H9 (cell line): Measurements from ENCODE around the gene RAX2. TPM values are rescaled to one million over a fixed set of nuclear protein-coding genes. Genes with fewer than 3 reads are reported as not detected.

Experiments
- DNase-seq: peaks from one replicate; pipeline ENCODE4 v3.0.0-alpha.2; 2017
- H2AFZ ChIP-seq: one replicate; pipeline ENCODE4 v1.6.1; 2013; ENCODE audit warnings: mild to moderate bottlenecking, low read length, control low read depth, moderate library complexity
- H2AK5ac ChIP-seq: 2 replicates; pipeline ENCODE4 v1.6.1; 2013; ENCODE audit warnings: low read length, control low read depth, mixed read lengths; ENCODE audit not compliant: insufficient read length
- H2BK120ac ChIP-seq: one replicate; pipeline ENCODE4 v1.6.1; 2013; ENCODE audit warnings: low read depth, mild to moderate bottlenecking, low read length, control low read depth, inconsistent platforms; ENCODE audit not compliant: poor library complexity, severe bottlenecking
- H2BK12ac ChIP-seq: 2 replicates; pipeline ENCODE4 v1.6.1; 2013; ENCODE audit warnings: low read length, control low read depth, mixed read lengths, low read depth; ENCODE audit not compliant: insufficient read length
- H2BK15ac ChIP-seq: 2 replicates; pipeline ENCODE4 v1.6.1; 2013; ENCODE audit warnings: low read depth, low read length, control low read depth
- H2BK20ac ChIP-seq: one replicate; pipeline ENCODE4 v1.6.1; 2013; ENCODE audit warnings: low read depth, mild to moderate bottlenecking, low read length, control low read depth, inconsistent platforms; ENCODE audit not compliant: poor library complexity, severe bottlenecking
- H2BK5ac ChIP-seq: 2 replicates; pipeline ENCODE4 v1.6.1; 2013; ENCODE audit warnings: low read length, control low read depth, mixed read lengths; ENCODE audit not compliant: insufficient read length
- H3K14ac ChIP-seq: 2 replicates; pipeline ENCODE4 v1.6.1; 2013; ENCODE audit warnings: low read length, control low read depth; ENCODE audit not compliant: insufficient read depth
- H3K18ac ChIP-seq: 2 replicates; pipeline ENCODE4 v1.6.1; 2013; ENCODE audit warnings: low read depth, mild to moderate bottlenecking, mixed read lengths, low read length, control low read depth; ENCODE audit not compliant: insufficient read length
- H3K23ac ChIP-seq: 2 replicates; pipeline ENCODE4 v1.6.1; 2013; ENCODE audit warnings: low read length, control low read depth, mixed read lengths, low read depth; ENCODE audit not compliant: insufficient read length
- H3K23me2 ChIP-seq: 2 replicates; pipeline ENCODE4 v1.6.1; 2013; ENCODE audit warnings: low read depth, mild to moderate bottlenecking, mixed read lengths, low read length, control low read depth; ENCODE audit not compliant: insufficient read length, poor library complexity, severe bottlenecking
- H3K27ac ChIP-seq: 2 replicates; pipeline ENCODE4 v1.5.1; 2013; ENCODE audit warnings: low read length, control low read depth, mixed read lengths, low read depth; ENCODE audit not compliant: insufficient read length
- H3K27me3 ChIP-seq: 2 replicates; pipeline ENCODE4 v1.6.1; 2013; ENCODE audit warnings: low read length, control low read depth, inconsistent platforms; ENCODE audit not compliant: insufficient read depth
- H3K4ac ChIP-seq: 2 replicates; pipeline ENCODE4 v1.6.1; 2013; ENCODE audit warnings: low read depth, mild to moderate bottlenecking, control low read depth, inconsistent platforms, low read length, moderate library complexity
- H3K4me1 ChIP-seq: 2 replicates; pipeline ENCODE4 v1.6.1; 2013; ENCODE audit warnings: low read length, control low read depth, inconsistent platforms; ENCODE audit not compliant: insufficient read depth
- H3K4me2 ChIP-seq: 2 replicates; pipeline ENCODE4 v1.6.1; 2013; ENCODE audit warnings: low read length, control low read depth, mixed read lengths; ENCODE audit not compliant: insufficient read length, insufficient read depth
- H3K56ac ChIP-seq: 2 replicates; pipeline ENCODE4 v1.6.1; 2013; ENCODE audit warnings: low read depth, mild to moderate bottlenecking, mixed read lengths, low read length, control low read depth; ENCODE audit not compliant: insufficient read length
- H3K79me1 ChIP-seq: 2 replicates; pipeline ENCODE4 v1.6.1; 2013; ENCODE audit warnings: low read depth, mild to moderate bottlenecking, moderate library complexity, low read length, control low read depth, inconsistent platforms; ENCODE audit not compliant: insufficient read depth, poor library complexity, severe bottlenecking
- H3K79me2 ChIP-seq: 2 replicates; pipeline ENCODE4 v1.6.1; 2013; ENCODE audit warnings: low read length, control low read depth, inconsistent platforms; ENCODE audit not compliant: insufficient read depth
- H3K9ac ChIP-seq: 2 replicates; pipeline ENCODE4 v1.6.1; 2013; ENCODE audit warnings: low read length, control low read depth, mixed read lengths; ENCODE audit not compliant: insufficient read length; ENCODE audit errors: extremely low read depth
- H3K9me3 ChIP-seq: one replicate; pipeline ENCODE4 v1.6.1; 2013; ENCODE audit warnings: low read depth, low read length, inconsistent platforms; ENCODE audit not compliant: control insufficient read depth
- H3T11ph ChIP-seq: one replicate; pipeline ENCODE4 v1.6.1; 2013; ENCODE audit warnings: mild to moderate bottlenecking, low read length, control low read depth, inconsistent platforms
- H4K20me1 ChIP-seq: one replicate; pipeline ENCODE4 v1.6.1; 2013; ENCODE audit not compliant: control insufficient read depth, insufficient read length, insufficient read depth
- H4K5ac ChIP-seq: 2 replicates; pipeline ENCODE4 v1.6.1; 2013; ENCODE audit warnings: low read depth, mild to moderate bottlenecking, mixed read lengths, low read length, control low read depth; ENCODE audit not compliant: insufficient read length
- H4K8ac ChIP-seq: replicated peaks from 2 replicates; pipeline ENCODE4 v1.6.1; 2013; ENCODE audit warnings: low read length, control low read depth, mixed read lengths, low read depth; ENCODE audit not compliant: insufficient read length
- H4K91ac ChIP-seq: 2 replicates; pipeline ENCODE4 v1.6.1; 2013; ENCODE audit warnings: low read depth, mild to moderate bottlenecking, moderate library complexity, mixed read lengths, low read length, control low read depth; ENCODE audit not compliant: insufficient read length
- H3K27ac Mint-ChIP-seq, 3 experiments: 2 replicates in 2 of 3; 3 replicates in 1 of 3; pipeline ENCODE4 v1.8.0; 2020 to 2021; ENCODE audit warnings: mixed read lengths in 3 of 3, mild to moderate bottlenecking in 1 of 3, moderate library complexity in 1 of 3
- H3K27me3 Mint-ChIP-seq: 2 replicates; pipeline ENCODE4 v1.8.0; 2021; ENCODE audit warnings: low read depth, mild to moderate bottlenecking, moderate library complexity, mixed read lengths
- H3K36me3 Mint-ChIP-seq, 3 experiments: 2 replicates in 2 of 3; 3 replicates in 1 of 3; pipeline ENCODE4 v1.8.0; 2020 to 2021; ENCODE audit warnings: low read depth in 3 of 3, mixed read lengths in 3 of 3; ENCODE audit not compliant: insufficient read depth in 1 of 3
- H3K4me1 Mint-ChIP-seq, 2 experiments: 2 replicates each; pipeline ENCODE4 v1.8.0; 2020; ENCODE audit warnings: mixed read lengths in 2 of 2
- H3K4me3 Mint-ChIP-seq, 2 experiments: 2 replicates in 1 of 2; 3 replicates in 1 of 2; pipeline ENCODE4 v1.8.0; 2020 to 2021; ENCODE audit warnings: mild to moderate bottlenecking in 2 of 2, mixed read lengths in 2 of 2, moderate library complexity in 1 of 2
- H3K9me3 Mint-ChIP-seq, 2 experiments: 2 replicates in 1 of 2; 3 replicates in 1 of 2; pipeline ENCODE4 v1.8.0; 2020; ENCODE audit warnings: mild to moderate bottlenecking in 2 of 2, mixed read lengths in 2 of 2, moderate library complexity in 1 of 2
- WGBS: extraction: QIAGEN DNeasy Blood & Tissue Kit; methylation state at CpG from one replicate; pipeline ENCODE4 v1.1.7; 2013; ENCODE audit warnings: missing lambda C conversion rate, low lambda C conversion rate, mixed read lengths; ENCODE audit not compliant: insufficient read length; ENCODE audit errors: extremely low coverage; 5-methylcytosine and 5-hydroxymethylcytosine counted together
- total RNA-seq: library from RNA; stranded (reverse); gene quantifications from 2 replicates; pipeline ENCODE4 v1.2.1, GENCODE V29; 2021
- TF ChIP-seq, protein P1 (sequence below): fragments of 200-600 bp; sonication (generic); conservative IDR thresholded peaks from 3 replicates; pipeline ENCODE4 v1.8.0; 2021; ENCODE audit warnings: antibody characterized with exemption, mild to moderate bottlenecking

Gene RAX2
- total RNA-seq, 1 experiment from 2014 or later: not detected

GRCh38 chr19:3782903-3783302 is 10.9 kb upstream of the RAX2 start:
- no peak overlapping the region for H2BK15ac ChIP-seq
- H3K56ac ChIP-seq: no peak overlapping the region
- Mint-ChIP-seq H3K27ac (no peak overlapping the region), H3K4me1 (peaks cover 2 to 5% of the 10 kb centered on the region in 2 experiments; a peak in 2 of 4 replicates), H3K27me3 (peaks cover 51% of the 10 kb centered on the region), H3K36me3 (peaks cover 21 to 24% (median 21%) of the 10 kb centered on the region in 3 experiments), H3K4me3 (no peak overlapping the region), H3K9me3 (peaks cover 21 to 23% of the 10 kb centered on the region in 2 experiments)
- no peak overlapping the region for H4K91ac ChIP-seq
- no peak overlapping the region for H2BK20ac ChIP-seq
- H4K5ac ChIP-seq: no peak overlapping the region
- no peak overlapping the region for H2BK120ac ChIP-seq
- H4K8ac ChIP-seq: no peak overlapping the region
- no peak overlapping the region for H3K4ac ChIP-seq
- no peak overlapping the region for H3K18ac ChIP-seq
- no peak overlapping the region for H2BK5ac ChIP-seq
- H2AFZ ChIP-seq: no peak overlapping the region
- no peaks in the 10 kb centered on the region for H3K23me2 ChIP-seq
- H3K27ac ChIP-seq: no peak overlapping the region
- no peaks in the 10 kb centered on the region for H3K79me1 ChIP-seq
- no peak overlapping the region for H2BK12ac ChIP-seq
- H3K4me1 ChIP-seq: no peaks in the 10 kb centered on the region
- H3K4me2 ChIP-seq: no peak overlapping the region
- TF ChIP-seq, protein P1, sequence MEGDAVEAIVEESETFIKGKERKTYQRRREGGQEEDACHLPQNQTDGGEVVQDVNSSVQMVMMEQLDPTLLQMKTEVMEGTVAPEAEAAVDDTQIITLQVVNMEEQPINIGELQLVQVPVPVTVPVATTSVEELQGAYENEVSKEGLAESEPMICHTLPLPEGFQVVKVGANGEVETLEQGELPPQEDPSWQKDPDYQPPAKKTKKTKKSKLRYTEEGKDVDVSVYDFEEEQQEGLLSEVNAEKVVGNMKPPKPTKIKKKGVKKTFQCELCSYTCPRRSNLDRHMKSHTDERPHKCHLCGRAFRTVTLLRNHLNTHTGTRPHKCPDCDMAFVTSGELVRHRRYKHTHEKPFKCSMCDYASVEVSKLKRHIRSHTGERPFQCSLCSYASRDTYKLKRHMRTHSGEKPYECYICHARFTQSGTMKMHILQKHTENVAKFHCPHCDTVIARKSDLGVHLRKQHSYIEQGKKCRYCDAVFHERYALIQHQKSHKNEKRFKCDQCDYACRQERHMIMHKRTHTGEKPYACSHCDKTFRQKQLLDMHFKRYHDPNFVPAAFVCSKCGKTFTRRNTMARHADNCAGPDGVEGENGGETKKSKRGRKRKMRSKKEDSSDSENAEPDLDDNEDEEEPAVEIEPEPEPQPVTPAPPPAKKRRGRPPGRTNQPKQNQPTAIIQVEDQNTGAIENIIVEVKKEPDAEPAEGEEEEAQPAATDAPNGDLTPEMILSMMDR: no peak
- no CpG with 5 or more reads among the region's 13 CpGs for whole genome bisulfite sequencing
- no peak overlapping the region for H3K9ac ChIP-seq
- H3T11ph ChIP-seq: no peak overlapping the region
- H3K23ac ChIP-seq: no peak overlapping the region
- no peak overlapping the region for H2AK5ac ChIP-seq
- H3K9me3 ChIP-seq: peaks cover 19% of the 10 kb centered on the region
- H3K79me2 ChIP-seq: no peaks in the 10 kb centered on the region
- H4K20me1 ChIP-seq: no peaks in the 10 kb centered on the region
- no peak overlapping the region for H3K14ac ChIP-seq
- peak; percentile 19 for DNase-seq
- H3K27me3 ChIP-seq: peaks cover 2% of the 10 kb centered on the region; the same call in 1 of the 2 replicates
